GM23338 (cell line): Measurements from ENCODE around the gene KTI12. TPM values are rescaled to one million over a fixed set of nuclear protein-coding genes. Genes with fewer than 3 reads are reported as not detected.

ENCODE experiments used
- ATAC-seq: fragments of 200-7000 bp; cut with Tn5 transposase; 3 replicates; pipeline ENCODE4 v1.9.1; 2020
- DNase-seq: peaks from one replicate; pipeline ENCODE4 v3.0.0-alpha.2; 2015; ENCODE audit warnings: low spot score
- H2AFZ ChIP-seq: fragments of 200-600 bp; sonication (generic); 2 replicates; pipeline ENCODE4 v1.8.0; 2016; ENCODE audit warnings: antibody characterized with exemption, mild to moderate bottlenecking, moderate library complexity
- H3F3A ChIP-seq: fragments of 200-600 bp; sonication (generic); replicated peaks from 2 replicates; pipeline ENCODE4 v1.8.0; 2017; ENCODE audit warnings: antibody characterized with exemption, mixed run types, low read depth
- H3K27ac ChIP-seq: fragments of 200-600 bp; sonication (generic); 2 replicates; pipeline ENCODE4 v1.6.1; 2016; ENCODE audit warnings: low read depth
- H3K27me3 ChIP-seq: fragments of 200-600 bp; sonication (generic); 2 replicates; pipeline ENCODE4 v1.8.0; 2016; ENCODE audit warnings: mild to moderate bottlenecking, mixed run types, moderate library complexity; ENCODE audit not compliant: insufficient read depth
- H3K36me3 ChIP-seq: fragments of 200-600 bp; sonication (generic); 2 replicates; pipeline ENCODE4 v1.8.0; 2016; ENCODE audit warnings: mild to moderate bottlenecking; ENCODE audit not compliant: insufficient read depth
- H3K4me1 ChIP-seq: fragments of 200-600 bp; sonication (generic); 2 replicates; pipeline ENCODE4 v1.8.0; 2016; ENCODE audit warnings: mild to moderate bottlenecking, moderate library complexity; ENCODE audit not compliant: insufficient read depth
- H3K4me2 ChIP-seq: fragments of 200-600 bp; sonication (generic); 2 replicates; pipeline ENCODE4 v1.7.1; 2017; ENCODE audit warnings: mixed run types
- H3K4me3 ChIP-seq: fragments of 200-600 bp; sonication (generic); 2 replicates; pipeline ENCODE4 v1.6.1; 2016; ENCODE audit warnings: mixed run types
- H3K79me2 ChIP-seq: fragments of 200-600 bp; sonication (generic); replicated peaks from 2 replicates; pipeline ENCODE4 v1.8.0; 2017; ENCODE audit warnings: mild to moderate bottlenecking; ENCODE audit not compliant: insufficient read depth
- H3K9me2 ChIP-seq: fragments of 200-600 bp; sonication (generic); 2 replicates; pipeline ENCODE4 v1.8.0; 2017; ENCODE audit not compliant: insufficient read depth
- H4K20me1 ChIP-seq: fragments of 200-600 bp; sonication (generic); replicated peaks from 2 replicates; pipeline ENCODE4 v1.8.0; 2017; ENCODE audit warnings: mild to moderate bottlenecking; ENCODE audit not compliant: insufficient read depth
- H3K27ac Mint-ChIP-seq: 2 replicates; pipeline ENCODE4 v1.8.0; 2020; ENCODE audit warnings: inconsistent platforms, mild to moderate bottlenecking, moderate library complexity, mixed read lengths
- H3K27me3 Mint-ChIP-seq: 3 replicates; pipeline ENCODE4 v1.8.0; 2022; ENCODE audit warnings: low read depth, mild to moderate bottlenecking, moderate library complexity, mixed read lengths, inconsistent platforms; ENCODE audit not compliant: insufficient read depth, poor library complexity
- H3K36me3 Mint-ChIP-seq: 3 replicates; pipeline ENCODE4 v1.8.0; 2021; ENCODE audit warnings: low read depth, mild to moderate bottlenecking, inconsistent platforms, moderate library complexity, mixed read lengths
- H3K4me1 Mint-ChIP-seq: 3 replicates; pipeline ENCODE4 v1.8.0; 2020; ENCODE audit warnings: mild to moderate bottlenecking, inconsistent platforms, mixed read lengths
- H3K4me3 Mint-ChIP-seq: 3 replicates; pipeline ENCODE4 v1.8.0; 2021; ENCODE audit warnings: moderate library complexity, mild to moderate bottlenecking, inconsistent platforms, mixed read lengths
- H3K9me3 Mint-ChIP-seq: 3 replicates; pipeline ENCODE4 v1.8.0; 2020; ENCODE audit warnings: moderate library complexity, mild to moderate bottlenecking, inconsistent platforms, mixed read lengths
- CREB1 ChIP-seq: fragments of 250-450 bp; sonication (Bioruptor Pico); IDR thresholded peaks from 2 replicates; pipeline ENCODE4 v1.5.0; 2020; ENCODE audit warnings: low read depth, mild to moderate bottlenecking, moderate library complexity
- EZH2 ChIP-seq: fragments of 200-600 bp; sonication (generic); IDR thresholded peaks from one replicate; pipeline ENCODE4 v1.8.0; 2017; ENCODE audit warnings: antibody characterized with exemption, mild to moderate bottlenecking, low read depth; ENCODE audit not compliant: unreplicated experiment
- EZH2phosphoT487 ChIP-seq: fragments of 200-600 bp; sonication (generic); IDR thresholded peaks from one replicate; pipeline ENCODE4 v1.8.1; 2018; ENCODE audit warnings: antibody characterized with exemption; ENCODE audit not compliant: unreplicated experiment
- NANOG ChIP-seq: IDR thresholded peaks from 2 replicates; pipeline ENCODE4 v1.6.1; 2016; ENCODE audit warnings: antibody characterized with exemption, borderline replicate concordance
- POLR2AphosphoS5 ChIP-seq: IDR thresholded peaks from 2 replicates; pipeline ENCODE4 v1.6.1; 2016; ENCODE audit warnings: antibody characterized with exemption, low read depth
- STAT1 ChIP-seq: IDR thresholded peaks from one replicate; pipeline ENCODE4 v1.6.1; 2016; ENCODE audit warnings: antibody characterized with exemption; ENCODE audit not compliant: unreplicated experiment
- ZNF331 ChIP-seq: fragments of 250-450 bp; sonication (Bioruptor Pico); IDR thresholded peaks from 2 replicates; pipeline ENCODE4 v1.5.0; 2020; ENCODE audit warnings: low read depth, mild to moderate bottlenecking, moderate library complexity
- polyA plus RNA-seq: library from polyadenylated mRNA; unstranded; fragments of >200 nt; fragmentation: Nextera tagmentation; extraction: Ambion mirVana; gene quantifications from 2 replicates; pipeline ENCODE4 v1.2.1, GENCODE V29; 2016
- total RNA-seq: library from RNA; depleted of rRNA; stranded (reverse); fragments of >200 nt; shearing (Covaris generic); gene quantifications from 2 replicates; pipeline ENCODE4 v1.2.3, GENCODE V29; 2014
- TF ChIP-seq, protein P1 (sequence below): fragments of 250-450 bp; sonication (Bioruptor Pico); IDR thresholded peaks from 2 replicates; pipeline ENCODE4 v1.5.0; 2020; ENCODE audit warnings: mild to moderate bottlenecking, moderate library complexity
- TF ChIP-seq, protein P2 (sequence below): IDR thresholded peaks from 2 replicates; pipeline ENCODE4 v1.6.1; 2016; ENCODE audit warnings: antibody characterized with exemption

Gene KTI12
- total and polyA plus RNA-seq, 2 experiments from 2014 or later: 8.7 to 13.0 TPM

DNA sequence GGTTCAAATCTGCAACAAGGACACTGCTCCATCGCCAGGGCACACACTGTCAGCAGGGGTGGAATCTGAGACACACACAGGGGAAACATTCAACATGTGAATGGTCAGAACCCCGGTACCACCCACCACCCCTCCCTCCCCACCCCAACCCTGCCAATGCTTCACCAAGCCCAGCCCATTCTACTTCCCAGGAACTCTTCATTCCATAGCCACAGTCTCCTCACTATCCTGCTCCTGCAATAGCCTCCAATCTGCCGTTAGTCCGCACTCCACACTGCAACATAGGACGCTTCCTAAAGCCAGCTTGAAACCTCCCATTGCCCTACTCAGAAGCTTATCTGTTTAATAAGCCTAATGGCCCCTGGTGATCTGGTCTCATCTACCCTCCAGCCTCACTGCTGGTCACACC lies 35.6 kb downstream of the KTI12 start (continued):
- TF ChIP-seq, protein P1, sequence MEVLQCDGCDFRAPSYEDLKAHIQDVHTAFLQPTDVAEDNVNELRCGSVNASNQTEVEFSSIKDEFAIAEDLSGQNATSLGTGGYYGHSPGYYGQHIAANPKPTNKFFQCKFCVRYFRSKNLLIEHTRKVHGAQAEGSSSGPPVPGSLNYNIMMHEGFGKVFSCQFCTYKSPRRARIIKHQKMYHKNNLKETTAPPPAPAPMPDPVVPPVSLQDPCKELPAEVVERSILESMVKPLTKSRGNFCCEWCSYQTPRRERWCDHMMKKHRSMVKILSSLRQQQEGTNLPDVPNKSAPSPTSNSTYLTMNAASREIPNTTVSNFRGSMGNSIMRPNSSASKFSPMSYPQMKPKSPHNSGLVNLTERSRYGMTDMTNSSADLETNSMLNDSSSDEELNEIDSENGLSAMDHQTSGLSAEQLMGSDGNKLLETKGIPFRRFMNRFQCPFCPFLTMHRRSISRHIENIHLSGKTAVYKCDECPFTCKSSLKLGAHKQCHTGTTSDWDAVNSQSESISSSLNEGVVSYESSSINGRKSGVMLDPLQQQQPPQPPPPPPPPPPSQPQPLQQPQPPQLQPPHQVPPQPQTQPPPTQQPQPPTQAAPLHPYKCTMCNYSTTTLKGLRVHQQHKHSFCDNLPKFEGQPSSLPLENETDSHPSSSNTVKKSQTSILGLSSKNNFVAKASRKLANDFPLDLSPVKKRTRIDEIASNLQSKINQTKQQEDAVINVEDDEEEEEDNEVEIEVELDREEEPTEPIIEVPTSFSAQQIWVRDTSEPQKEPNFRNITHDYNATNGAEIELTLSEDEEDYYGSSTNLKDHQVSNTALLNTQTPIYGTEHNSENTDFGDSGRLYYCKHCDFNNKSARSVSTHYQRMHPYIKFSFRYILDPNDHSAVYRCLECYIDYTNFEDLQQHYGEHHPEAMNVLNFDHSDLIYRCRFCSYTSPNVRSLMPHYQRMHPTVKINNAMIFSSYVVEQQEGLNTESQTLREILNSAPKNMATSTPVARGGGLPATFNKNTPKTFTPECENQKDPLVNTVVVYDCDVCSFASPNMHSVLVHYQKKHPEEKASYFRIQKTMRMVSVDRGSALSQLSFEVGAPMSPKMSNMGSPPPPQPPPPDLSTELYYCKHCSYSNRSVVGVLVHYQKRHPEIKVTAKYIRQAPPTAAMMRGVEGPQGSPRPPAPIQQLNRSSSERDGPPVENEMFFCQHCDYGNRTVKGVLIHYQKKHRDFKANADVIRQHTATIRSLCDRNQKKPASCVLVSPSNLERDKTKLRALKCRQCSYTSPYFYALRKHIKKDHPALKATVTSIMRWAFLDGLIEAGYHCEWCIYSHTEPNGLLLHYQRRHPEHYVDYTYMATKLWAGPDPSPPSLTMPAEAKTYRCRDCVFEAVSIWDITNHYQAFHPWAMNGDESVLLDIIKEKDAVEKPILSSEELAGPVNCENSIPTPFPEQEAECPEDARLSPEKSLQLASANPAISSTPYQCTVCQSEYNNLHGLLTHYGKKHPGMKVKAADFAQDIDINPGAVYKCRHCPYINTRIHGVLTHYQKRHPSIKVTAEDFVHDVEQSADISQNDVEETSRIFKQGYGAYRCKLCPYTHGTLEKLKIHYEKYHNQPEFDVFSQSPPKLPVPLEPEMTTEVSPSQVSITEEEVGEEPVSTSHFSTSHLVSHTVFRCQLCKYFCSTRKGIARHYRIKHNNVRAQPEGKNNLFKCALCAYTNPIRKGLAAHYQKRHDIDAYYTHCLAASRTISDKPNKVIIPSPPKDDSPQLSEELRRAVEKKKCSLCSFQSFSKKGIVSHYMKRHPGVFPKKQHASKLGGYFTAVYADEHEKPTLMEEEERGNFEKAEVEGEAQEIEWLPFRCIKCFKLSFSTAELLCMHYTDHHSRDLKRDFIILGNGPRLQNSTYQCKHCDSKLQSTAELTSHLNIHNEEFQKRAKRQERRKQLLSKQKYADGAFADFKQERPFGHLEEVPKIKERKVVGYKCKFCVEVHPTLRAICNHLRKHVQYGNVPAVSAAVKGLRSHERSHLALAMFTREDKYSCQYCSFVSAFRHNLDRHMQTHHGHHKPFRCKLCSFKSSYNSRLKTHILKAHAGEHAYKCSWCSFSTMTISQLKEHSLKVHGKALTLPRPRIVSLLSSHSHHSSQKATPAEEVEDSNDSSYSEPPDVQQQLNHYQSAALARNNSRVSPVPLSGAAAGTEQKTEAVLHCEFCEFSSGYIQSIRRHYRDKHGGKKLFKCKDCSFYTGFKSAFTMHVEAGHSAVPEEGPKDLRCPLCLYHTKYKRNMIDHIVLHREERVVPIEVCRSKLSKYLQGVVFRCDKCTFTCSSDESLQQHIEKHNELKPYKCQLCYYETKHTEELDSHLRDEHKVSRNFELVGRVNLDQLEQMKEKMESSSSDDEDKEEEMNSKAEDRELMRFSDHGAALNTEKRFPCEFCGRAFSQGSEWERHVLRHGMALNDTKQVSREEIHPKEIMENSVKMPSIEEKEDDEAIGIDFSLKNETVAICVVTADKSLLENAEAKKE (CRISPR knock-in tag): no peak
- no peak for TF ChIP-seq EZH2
- no peak for TF ChIP-seq POLR2AphosphoS5
- TF ChIP-seq STAT1: no peak
- TF ChIP-seq EZH2phosphoT487: no peak
- no peak for TF ChIP-seq NANOG
- TF ChIP-seq ZNF331 (CRISPR knock-in tag): no peak

GRCh38 chr1:51990478-51990965 lies 43.1 kb downstream of the KTI12 start, which contains the start of gene RAB3B:
RAB3B (minus strand) TSS chr1:51990700; CDS start chr1:51977117, 13,583 bp downstream.
- H3K9me3 Mint-ChIP-seq: no peaks in the 10 kb centered on the region
- Histone ChIP-seq H2AFZ (peak within 1 kb of the TSS; percentile 68), H3K4me1 (peaks cover 13% of the 10 kb centered on the region), H3K4me2 (peak within 1 kb of the TSS; percentile 66), H3K4me3 (peak within 1 kb of the TSS; percentile 82), H3F3A (no peaks in the 10 kb centered on the region), H4K20me1 (peaks cover 8% of the 10 kb centered on the region; the same call in 1 of the 2 replicates), H3K27ac (0 out of 2 replicates have a peak within 1 kb of the TSS, but pooled peaks have one; percentile 39), H3K79me2 (peaks cover 32% of the 10 kb centered on the region), H3K27me3 (no peaks in the 10 kb centered on the region), H3K9me2 (no peaks in the 10 kb centered on the region), H3K36me3 (no peaks in the 10 kb centered on the region)
- H3K27me3 Mint-ChIP-seq: peaks cover 5% of the 10 kb centered on the region
- no peak for TF ChIP-seq EZH2phosphoT487
- TF ChIP-seq CREB1 (CRISPR knock-in tag): no peak
- TF ChIP-seq POLR2AphosphoS5: peak; percentile 75
- TF ChIP-seq, protein P2, sequence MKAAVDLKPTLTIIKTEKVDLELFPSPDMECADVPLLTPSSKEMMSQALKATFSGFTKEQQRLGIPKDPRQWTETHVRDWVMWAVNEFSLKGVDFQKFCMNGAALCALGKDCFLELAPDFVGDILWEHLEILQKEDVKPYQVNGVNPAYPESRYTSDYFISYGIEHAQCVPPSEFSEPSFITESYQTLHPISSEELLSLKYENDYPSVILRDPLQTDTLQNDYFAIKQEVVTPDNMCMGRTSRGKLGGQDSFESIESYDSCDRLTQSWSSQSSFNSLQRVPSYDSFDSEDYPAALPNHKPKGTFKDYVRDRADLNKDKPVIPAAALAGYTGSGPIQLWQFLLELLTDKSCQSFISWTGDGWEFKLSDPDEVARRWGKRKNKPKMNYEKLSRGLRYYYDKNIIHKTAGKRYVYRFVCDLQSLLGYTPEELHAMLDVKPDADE: no peak
- DNase-seq: peak; percentile 95
- peak within 1 kb of the TSS; percentile 85 for H3K4me3 Mint-ChIP-seq
- peak within 1 kb of the TSS; percentile 89 for H3K27ac Mint-ChIP-seq
- peaks cover 23% of the 10 kb centered on the region for H3K4me1 Mint-ChIP-seq
- ATAC-seq: peak; percentile 97
- peaks cover 8% of the 10 kb centered on the region; the same call in 1 of the 3 replicates for H3K36me3 Mint-ChIP-seq
